ENCODE data around the gene FAM50A. TPM values are rescaled to one million over a fixed set of nuclear protein-coding genes. Genes with fewer than 3 reads are reported as not detected.
"Not testable (repeated sequence)": the region's sequence is repeated elsewhere in the genome, so short reads cannot be mapped to it uniquely, and the experiment has no call there.

Gene FAM50A
- 68.0 and 95.9 TPM in 2 replicates for total RNA-seq (2014; rRNA removed)
- 182 TPM for polyA plus RNA-seq (2012)

GRCh38 chrX:154443992-154444754, at the start of gene FAM50A:
Gene FAM50A, plus strand, starts transcription at chrX:154444141. Its CDS starts 95 bp downstream, at chrX:154444236.
- DNase-seq (ENCODE audit: low read depth) = peak; percentile 50

- not testable (repeated sequence) for DNase-seq (ENCODE audit: low read depth)
Measured at GRCh38 chrX:154396363-154396762, 47.6 kb upstream of the FAM50A start.

- peak; percentile 64 for DNase-seq (ENCODE audit: low read depth)
Measured at GRCh38 chrX:154396973-154397887, 46.7 kb upstream of the FAM50A start.

GRCh38 chrX:154397888-154398667, 45.9 kb upstream of the FAM50A start, which contains the start of gene RPL10:
Gene RPL10, plus strand, starts transcription at chrX:154398377. Its CDS starts 143 bp downstream, at chrX:154398520.
- peak; percentile 96 for DNase-seq (ENCODE audit: low read depth)

GRCh38 chrX:154398668-154399526, 45.0 kb upstream of the FAM50A start:
- DNase-seq (ENCODE audit: low read depth) = peak; percentile 79

- DNase-seq (ENCODE audit: low read depth) = peak; percentile 38
Measured at GRCh38 chrX:154399527-154400368, 44.2 kb upstream of the FAM50A start.

GRCh38 chrX:154400369-154400817, 43.5 kb upstream of the FAM50A start:
- DNase-seq (ENCODE audit: low read depth) = not testable (repeated sequence)

GRCh38 chrX:154401045-154401799, 42.7 kb upstream of the FAM50A start:
- DNase-seq (ENCODE audit: low read depth) = no peak

- no peak for DNase-seq (ENCODE audit: low read depth)
Measured at GRCh38 chrX:154401918-154402621, 41.9 kb upstream of the FAM50A start.

- DNase-seq (ENCODE audit: low read depth) = no peak
Measured at GRCh38 chrX:154402622-154403127, 41.3 kb upstream of the FAM50A start.

GRCh38 chrX:154403192-154403591, 40.7 kb upstream of the FAM50A start:
- DNase-seq (ENCODE audit: low read depth) = no peak

- DNase-seq (ENCODE audit: low read depth) = no peak
Measured at GRCh38 chrX:154403858-154404257, 40.1 kb upstream of the FAM50A start.

- no peak for DNase-seq (ENCODE audit: low read depth)
Measured at GRCh38 chrX:154404625-154405192, 39.2 kb upstream of the FAM50A start.

- DNase-seq (ENCODE audit: low read depth) = peak; percentile 63
Measured at GRCh38 chrX:154408659-154409221, 35.2 kb upstream of the FAM50A start.

- peak; percentile 89 for DNase-seq (ENCODE audit: low read depth)
Measured at GRCh38 chrX:154409222-154409871, 34.6 kb upstream of the FAM50A start, which contains the start of gene DNASE1L1. Gene DNASE1L1, minus strand, starts transcription at chrX:154409254. Its CDS starts 3,686 bp downstream, at chrX:154405568.

GRCh38 chrX:154411981-154412340, 32.0 kb upstream of the FAM50A start:
- peak; percentile 42 for DNase-seq (ENCODE audit: low read depth)
